ENCODE data around the gene TMEM131L.
"Not testable (repeated sequence)": the region's sequence is repeated elsewhere in the genome, so short reads cannot be mapped to it uniquely, and the experiment has no call there.

The TMEM131L gene

GRCh38 chr4:153506341-153507309 lies 40.5 kb downstream of the TMEM131L start:
- DNase-seq: no peak

- no peak for DNase-seq
Observed at GRCh38 chr4:153507310-153508073, 41.3 kb downstream of the TMEM131L start.

DNA sequence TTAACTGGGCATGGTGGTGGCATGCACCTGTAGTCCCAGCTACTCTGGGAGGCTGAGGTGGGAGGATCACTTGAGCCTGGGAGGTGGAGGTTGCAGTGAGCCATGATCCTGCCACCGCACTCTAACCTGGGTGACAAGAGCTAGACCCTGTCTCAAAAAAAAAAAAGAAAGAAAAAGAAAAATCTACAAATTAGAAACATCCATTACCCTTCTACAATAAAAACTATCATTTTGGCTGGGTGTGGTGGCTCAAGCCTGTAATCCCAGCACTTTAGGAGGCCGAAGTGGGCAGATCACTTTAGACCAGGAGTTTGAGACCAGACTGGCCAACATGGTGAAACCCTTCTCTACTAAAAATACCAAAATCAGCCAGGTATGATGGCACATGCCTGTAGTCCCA lies 43.1 kb downstream of the TMEM131L start:
- DNase-seq: not testable (repeated sequence)

DNA sequence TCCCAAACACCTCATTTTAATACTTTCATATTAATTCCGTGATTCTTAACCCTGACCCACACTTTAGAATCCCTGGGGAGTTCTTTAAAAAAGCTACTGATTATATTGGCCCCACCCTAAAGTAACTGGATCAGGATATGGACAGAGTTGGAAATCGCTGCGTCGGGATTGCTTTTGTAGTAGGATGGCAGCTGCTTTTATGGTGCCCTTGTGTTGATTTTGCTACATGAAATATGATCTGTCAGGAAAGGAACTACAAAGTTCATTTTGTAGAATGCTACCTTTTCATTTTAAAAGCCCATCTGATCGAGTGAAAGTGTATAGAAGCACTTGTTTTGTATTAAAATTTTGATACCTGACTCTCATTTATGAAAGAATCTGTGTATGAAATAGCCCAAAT lies 43.6 kb downstream of the TMEM131L start:
- DNase-seq: no peak

GRCh38 chr4:153510252-153511001 lies 44.3 kb downstream of the TMEM131L start:
- DNase-seq: no peak

DNA sequence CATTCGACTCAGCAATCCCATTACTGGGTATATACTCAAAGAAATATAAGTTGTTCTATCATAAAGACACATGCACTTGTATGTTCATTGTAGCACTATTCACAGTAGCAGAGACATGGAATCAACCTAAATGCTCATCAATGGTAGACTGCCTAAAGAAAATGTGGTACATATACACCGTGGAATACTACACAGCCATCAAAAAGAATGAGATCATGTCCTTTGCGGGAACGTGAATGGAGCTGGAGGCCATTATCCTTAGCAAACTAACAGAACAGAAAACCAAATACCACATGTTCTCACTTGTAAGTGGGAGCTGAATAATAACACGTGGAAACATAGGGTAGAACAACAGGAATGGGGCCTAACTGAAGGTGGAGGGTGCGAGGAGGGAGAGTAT lies 44.9 kb downstream of the TMEM131L start:
- DNase-seq: no peak

DNA sequence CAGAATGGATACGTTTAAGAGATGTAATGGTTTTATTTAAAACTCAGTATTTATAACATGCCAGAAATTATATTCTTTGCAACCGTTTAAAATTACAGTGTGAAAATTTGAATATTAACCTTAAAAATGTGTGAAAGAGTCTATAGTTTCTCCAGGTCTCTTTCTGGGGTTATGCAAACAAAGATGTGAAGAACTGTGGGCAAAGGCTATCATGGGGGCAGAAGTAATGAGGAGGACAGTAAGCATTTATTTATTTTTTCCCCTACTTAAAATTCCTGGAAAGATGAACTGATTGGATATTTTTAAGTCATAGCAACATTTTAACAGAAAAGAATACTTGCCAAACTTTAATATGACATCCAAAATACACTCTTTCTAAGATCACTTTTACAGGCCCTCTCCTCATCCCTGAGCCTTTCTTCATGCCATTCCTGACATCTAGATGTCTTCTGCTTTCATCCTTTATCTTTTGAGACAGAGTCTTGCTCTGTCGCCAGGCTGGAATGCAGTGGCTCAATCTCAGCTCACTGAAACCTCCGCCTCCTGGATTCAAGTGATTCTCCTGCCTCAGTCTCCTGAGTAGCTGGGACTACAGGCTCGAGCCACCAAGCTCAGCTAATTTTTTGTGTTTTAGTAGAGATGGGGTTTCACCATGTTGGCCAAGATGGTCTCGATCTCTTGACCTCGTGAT lies 46.1 kb downstream of the TMEM131L start:
- no peak for DNase-seq

GRCh38 chr4:153512952-153513500 lies 46.9 kb downstream of the TMEM131L start:
- no peak for DNase-seq

GRCh38 chr4:153513596-153513995 lies 47.4 kb downstream of the TMEM131L start:
- no peak for DNase-seq

DNA sequence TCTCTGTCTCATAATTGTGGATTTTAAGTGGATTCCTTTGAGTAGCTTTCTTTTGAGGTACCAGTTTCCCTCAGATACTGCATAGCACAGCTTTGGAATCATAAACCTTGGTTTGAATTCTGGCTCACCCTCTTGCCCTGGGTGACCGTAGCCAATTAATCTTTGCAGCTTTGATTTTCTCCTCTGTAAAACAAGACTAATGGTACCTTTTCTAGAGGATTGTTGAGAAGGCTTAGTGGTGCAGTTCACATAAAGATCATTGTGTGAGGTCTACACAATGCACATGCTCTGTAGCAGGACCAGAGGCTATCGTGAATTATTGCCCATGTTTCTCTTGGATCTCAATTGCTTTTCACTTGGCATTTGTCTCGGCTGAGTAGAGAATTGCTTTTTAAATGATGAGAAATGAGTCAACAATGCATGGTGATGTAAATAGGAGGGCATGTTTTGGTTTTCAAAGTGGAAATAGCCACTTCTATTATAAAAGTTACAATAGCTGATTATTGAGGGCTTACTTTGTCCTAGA lies 47.9 kb downstream of the TMEM131L start:
- DNase-seq: no peak

DNA sequence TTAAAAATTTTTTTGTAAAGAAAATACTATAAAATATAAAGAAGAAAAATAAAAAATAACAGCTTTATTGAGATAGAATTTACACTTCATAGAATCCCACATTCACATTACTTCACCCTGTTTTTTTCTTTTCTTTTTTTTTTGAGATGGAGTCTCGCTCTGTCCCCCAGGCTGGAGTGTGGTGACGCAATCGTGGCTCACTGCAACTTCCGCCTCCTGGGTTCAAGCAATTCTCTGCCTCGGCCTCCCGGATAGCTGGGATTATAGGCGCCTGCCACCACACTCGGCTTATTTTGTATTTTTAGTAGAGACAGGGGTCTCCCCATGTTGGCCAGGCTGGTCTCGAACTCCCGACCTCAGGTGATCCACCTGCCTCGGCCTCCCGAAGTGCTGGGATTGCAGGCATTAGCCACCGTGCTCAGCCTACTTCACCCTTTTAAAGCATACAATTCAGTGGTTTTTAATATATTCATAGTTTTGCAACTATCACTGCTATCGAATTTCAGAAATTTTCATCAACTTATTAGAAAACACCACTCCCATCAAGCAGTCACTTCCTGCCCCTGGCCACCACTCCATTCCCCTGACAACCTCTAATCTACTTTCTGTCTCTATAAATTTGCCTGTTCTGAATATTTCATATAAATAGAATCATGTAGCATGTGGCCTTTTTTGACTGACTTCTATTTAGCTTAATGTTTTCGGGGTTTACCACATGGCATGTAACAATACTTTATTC lies 48.7 kb downstream of the TMEM131L start:
- DNase-seq: no peak

- no peak for DNase-seq
Observed at GRCh38 chr4:153517159-153517558, 51.0 kb downstream of the TMEM131L start.

GRCh38 chr4:153518001-153518400 lies 51.8 kb downstream of the TMEM131L start:
- DNase-seq: no peak

DNA sequence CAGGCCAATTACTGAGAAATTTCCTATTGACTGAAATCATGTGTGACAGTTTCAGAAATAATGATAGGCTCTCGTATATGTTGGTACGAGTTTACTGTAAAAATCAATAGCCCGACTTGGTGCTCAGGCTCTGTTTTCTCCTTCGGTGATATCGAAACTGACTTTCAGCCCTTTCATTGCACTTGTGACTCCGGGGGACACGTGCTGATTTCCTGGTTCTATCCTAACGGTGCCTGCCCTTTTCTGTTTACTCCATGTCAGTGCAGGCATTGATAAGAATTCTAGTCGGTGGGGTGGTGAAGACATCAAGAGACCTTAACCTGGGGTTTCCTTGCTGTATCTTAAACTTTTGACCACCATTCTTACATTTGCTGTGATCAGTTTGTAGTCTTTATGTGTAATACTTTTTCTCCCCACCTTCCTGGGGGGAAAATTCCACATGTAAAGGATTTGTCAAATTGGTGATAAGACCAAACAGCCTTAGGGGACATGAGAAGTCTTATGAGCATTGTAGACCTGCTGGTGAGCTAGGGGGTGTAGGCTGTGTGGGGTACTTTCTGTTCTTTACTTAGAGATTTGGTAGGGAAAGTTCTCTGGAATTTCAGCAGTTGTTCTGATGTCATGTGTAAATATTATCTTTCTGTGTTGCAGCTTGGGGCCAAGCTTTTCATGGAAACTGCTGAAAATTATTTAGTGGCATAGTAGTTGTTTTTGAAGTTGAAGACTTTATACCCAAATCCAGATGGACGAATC lies 52.7 kb downstream of the TMEM131L start:
- no peak for DNase-seq

DNA sequence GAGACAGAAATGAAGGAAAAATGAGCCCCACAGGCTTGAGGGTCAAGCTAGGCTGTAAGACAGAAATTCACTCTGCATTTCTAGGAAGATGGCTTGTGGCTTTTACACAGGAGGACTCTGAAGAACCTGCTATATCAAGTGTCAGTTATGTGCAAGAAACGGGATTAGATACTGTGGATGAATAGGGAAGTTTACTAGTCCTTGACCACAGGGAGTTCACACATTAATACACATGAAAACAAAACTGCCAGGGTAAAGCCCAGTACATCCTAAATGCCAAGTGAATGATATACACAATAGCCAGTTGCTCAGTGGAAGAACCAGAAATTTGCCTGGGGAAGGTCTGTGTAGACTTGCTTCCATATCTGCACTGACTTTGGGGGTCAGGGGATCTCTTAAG lies 53.5 kb downstream of the TMEM131L start:
- no peak for DNase-seq

DNA sequence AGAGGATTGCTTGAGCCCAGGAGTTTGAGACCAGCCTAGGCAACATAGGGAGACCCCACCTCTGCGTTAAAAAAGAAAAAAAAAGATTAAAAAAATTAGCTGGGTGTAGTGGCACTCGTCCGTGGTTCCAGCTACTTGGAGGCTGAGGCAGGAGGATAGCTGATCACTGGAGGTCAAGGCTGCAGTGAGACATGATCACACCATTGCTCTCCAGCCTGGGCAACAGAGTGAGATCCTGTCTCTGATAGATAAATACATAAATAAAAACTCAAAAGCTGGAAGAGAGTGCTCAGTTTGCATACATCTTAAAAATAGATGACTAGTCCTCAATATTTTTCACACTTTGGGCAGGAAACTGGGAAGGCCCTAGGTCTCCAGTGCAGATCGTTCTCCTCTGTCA lies 54.1 kb downstream of the TMEM131L start:
- DNase-seq: no peak

DNA sequence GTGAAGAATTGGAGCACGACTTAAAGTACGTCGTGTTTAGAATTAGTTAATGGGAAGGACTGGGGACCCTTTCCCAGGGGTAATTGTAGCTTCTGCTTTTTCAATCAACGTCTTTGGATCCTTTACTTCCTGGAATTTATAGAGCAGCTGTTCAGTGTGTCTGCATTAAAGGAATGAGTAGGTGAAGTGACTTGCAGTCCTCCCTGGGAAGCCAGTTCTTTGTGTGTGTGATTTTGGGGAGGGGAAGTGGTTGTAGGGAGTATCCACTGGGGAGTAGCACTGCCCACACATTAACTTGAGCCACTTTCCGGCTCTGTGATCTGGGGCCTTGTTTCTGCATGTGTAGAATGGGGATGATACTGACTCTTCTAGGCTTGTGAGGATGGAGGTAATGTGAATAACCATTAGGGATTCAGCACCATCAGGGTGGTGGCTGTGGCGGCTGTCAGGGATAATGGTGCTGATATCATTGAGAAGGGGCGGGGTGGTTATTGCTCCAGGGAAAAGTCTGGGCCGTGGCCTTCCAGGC lies 54.7 kb downstream of the TMEM131L start:
- DNase-seq: no peak

DNA sequence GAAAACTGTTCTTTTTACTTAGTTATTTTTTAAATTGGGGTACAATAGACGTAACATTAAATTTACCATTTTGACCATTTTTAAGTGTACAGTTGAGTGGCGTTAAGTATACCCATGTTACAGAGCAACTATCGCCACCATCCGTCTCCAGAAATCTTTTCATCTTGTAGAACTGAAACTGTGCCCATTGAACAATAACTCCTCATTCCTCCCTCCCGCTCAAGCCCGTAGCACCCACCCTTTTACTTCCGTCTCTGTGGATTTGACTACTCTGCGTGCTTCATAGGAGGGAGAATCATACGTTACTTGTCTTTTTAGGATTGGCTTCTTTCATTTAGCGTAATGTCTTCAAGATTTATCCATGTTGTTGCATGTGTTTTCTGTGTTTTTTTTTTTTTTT lies 55.3 kb downstream of the TMEM131L start:
- no peak for DNase-seq

DNA sequence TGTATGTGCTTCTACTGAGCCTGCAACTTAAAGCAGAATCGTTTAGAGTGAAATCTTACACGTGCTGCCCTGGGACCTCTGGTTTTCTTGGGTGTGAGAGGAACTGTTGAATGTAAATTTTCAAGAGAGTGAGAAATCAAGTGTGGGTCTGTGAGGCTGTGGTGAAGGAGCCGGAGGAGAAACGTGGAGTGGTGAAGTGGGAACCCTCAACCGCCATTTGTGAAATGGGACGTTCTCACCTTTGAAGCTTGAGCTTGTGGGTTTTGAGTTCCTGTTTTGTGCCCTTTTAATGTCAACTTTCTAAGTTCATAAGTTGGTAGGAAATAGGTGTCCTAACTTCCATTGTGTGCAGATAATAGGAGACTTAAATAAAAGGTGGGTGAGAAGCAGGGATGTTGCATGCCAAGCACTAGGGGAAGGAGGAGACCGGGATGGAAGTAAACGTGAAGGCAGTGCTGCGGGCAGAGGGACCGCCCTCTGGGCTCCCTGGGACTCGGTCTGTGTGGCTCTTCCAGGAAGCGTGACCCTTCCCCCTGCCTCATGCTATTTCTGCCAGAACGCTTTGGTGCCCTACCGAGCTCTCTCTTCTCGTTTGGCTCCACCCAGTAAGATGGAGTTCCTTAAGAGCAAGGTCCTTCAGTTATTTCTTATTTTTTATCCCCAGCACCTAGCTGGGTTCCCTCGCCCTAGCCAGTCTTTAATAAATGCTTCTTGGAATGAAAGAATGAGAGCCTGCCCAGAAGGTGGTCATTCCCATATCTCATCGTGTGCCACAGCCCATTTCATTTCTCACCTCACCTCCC lies 56.0 kb downstream of the TMEM131L start:
- peak; percentile 29 for DNase-seq

GRCh38 chr4:153522802-153523094 lies 56.6 kb downstream of the TMEM131L start:
- DNase-seq: peak; percentile 40
